Liver (tissue), 9 donors: ENCODE data around the gene DNAL1. TPM values are rescaled to one million over a fixed set of nuclear protein-coding genes. Genes with fewer than 3 reads are reported as not detected.

ENCODE experiments used
- DNase-seq: peaks from one replicate; pipeline ENCODE4 v3.0.0-alpha.2; 2017; ENCODE audit warnings: low spot score
- H3K27ac ChIP-seq, 2 donors: one replicate each; pipeline ENCODE4 v1.7.0; 2013; ENCODE audit warnings: inconsistent platforms in 2 of 2, low read length in 2 of 2, control low read depth in 1 of 2, low read depth in 1 of 2, mild to moderate bottlenecking in 1 of 2
- H3K27me3 ChIP-seq, 4 donors: one replicate each; pipeline versions ENCODE4 v1.6.1 to v1.7.0; 2013; ENCODE audit warnings: low read length in 3 of 4, inconsistent platforms in 1 of 4, mild to moderate bottlenecking in 1 of 4, moderate library complexity in 1 of 4; ENCODE audit not compliant: control insufficient read depth in 4 of 4, insufficient read depth in 4 of 4
- H3K36me3 ChIP-seq, 4 donors: one replicate each; pipeline versions ENCODE4 v1.6.1 to v1.7.0; 2013; ENCODE audit warnings: low read length in 3 of 4, mild to moderate bottlenecking in 3 of 4, low read depth in 1 of 4, moderate library complexity in 1 of 4; ENCODE audit not compliant: control insufficient read depth in 4 of 4, insufficient read depth in 3 of 4
- H3K4me1 ChIP-seq, 4 donors: one replicate each; pipeline versions ENCODE4 v1.6.1 to v1.7.0; 2013; ENCODE audit warnings: low read length in 3 of 4, mild to moderate bottlenecking in 3 of 4, moderate library complexity in 1 of 4; ENCODE audit not compliant: control insufficient read depth in 4 of 4, insufficient read depth in 4 of 4
- H3K4me3 ChIP-seq, 3 donors: one replicate each; pipeline versions ENCODE4 v1.6.1 to v1.7.0; 2013; ENCODE audit warnings: low read length in 3 of 3, control low read depth in 1 of 3, low read depth in 1 of 3, mild to moderate bottlenecking in 1 of 3
- H3K9ac ChIP-seq, 2 donors: one replicate each; pipeline ENCODE4 v1.7.0; 2013; ENCODE audit warnings: low read length in 2 of 2, mild to moderate bottlenecking in 2 of 2, moderate library complexity in 2 of 2, control low read depth in 1 of 2, low read depth in 1 of 2
- H3K9me3 ChIP-seq, 4 donors: one replicate each; pipeline versions ENCODE4 v1.6.1 to v1.7.0; 2013; ENCODE audit warnings: low read length in 3 of 4; ENCODE audit not compliant: control insufficient read depth in 4 of 4
- EGR1 ChIP-seq, 2 donors: IDR thresholded peaks; 2 replicates each; pipeline ENCODE4 v1.6.1; 2016 to 2018; ENCODE audit warnings: antibody characterized with exemption in 2 of 2, low read depth in 2 of 2
- FOXA2 ChIP-seq: IDR thresholded peaks from 2 replicates; pipeline ENCODE4 v1.6.1; 2016; ENCODE audit warnings: antibody characterized with exemption
- GABPA ChIP-seq, 2 donors: IDR thresholded peaks in 1 of 2; conservative IDR thresholded peaks in 1 of 2; 2 replicates each; pipeline ENCODE4 v1.6.1; 2016; ENCODE audit warnings: antibody characterized with exemption in 2 of 2, mild to moderate bottlenecking in 1 of 2, moderate library complexity in 1 of 2
- HNF4A ChIP-seq, 2 donors: conservative IDR thresholded peaks; 2 replicates each; pipeline ENCODE4 v1.6.1; 2016; ENCODE audit warnings: antibody characterized with exemption in 2 of 2, mild to moderate bottlenecking in 2 of 2
- JUND ChIP-seq, 2 donors: IDR thresholded peaks; 2 replicates each; pipeline ENCODE4 v1.6.1; 2016; ENCODE audit warnings: antibody characterized with exemption in 2 of 2
- NR2F2 ChIP-seq: IDR thresholded peaks from 2 replicates; pipeline ENCODE4 v1.6.1; 2016; ENCODE audit warnings: antibody characterized with exemption
- RAD21 ChIP-seq, 2 donors: IDR thresholded peaks; 2 replicates each; pipeline ENCODE4 v1.6.1; 2016; ENCODE audit warnings: antibody characterized with exemption in 2 of 2, mild to moderate bottlenecking in 2 of 2
- SP1 ChIP-seq: IDR thresholded peaks from 2 replicates; pipeline ENCODE4 v1.6.1; 2018; ENCODE audit warnings: antibody characterized with exemption, mild to moderate bottlenecking
- TAF1 ChIP-seq: conservative IDR thresholded peaks from 2 replicates; pipeline ENCODE4 v1.6.1; 2016; ENCODE audit warnings: antibody characterized with exemption, mild to moderate bottlenecking
- WGBS: extraction: QIAGEN DNeasy Blood & Tissue Kit; methylation state at CpG from one replicate; pipeline ENCODE4 v1.1.7; 2013; 5-methylcytosine and 5-hydroxymethylcytosine counted together
- polyA plus RNA-seq, 2 donors: library from polyadenylated mRNA; stranded (reverse) in 1 of 2; unstranded in 1 of 2; fragments of 200-250 nt in 1 of 2; fragments of >200 nt in 1 of 2; fragmentation: Nextera tagmentation in 1 of 2; extraction: Ambion mirVana in 1 of 2; gene quantifications; one replicate each; pipeline versions ENCODE4 v1.2.1 to v1.2.3, GENCODE V29; 2013 to 2015
- total RNA-seq, 2 donors: library from RNA; depleted of rRNA; stranded (reverse); fragments of >200 nt; gene quantifications; one replicate each; pipeline ENCODE4 v1.2.3, GENCODE V29; 2014
- TF ChIP-seq, protein P1 (sequence below): IDR thresholded peaks from 2 replicates; pipeline ENCODE4 v1.6.1; 2016; ENCODE audit warnings: antibody characterized with exemption
- TF ChIP-seq, protein P2 (sequence below): IDR thresholded peaks from 2 replicates; pipeline ENCODE4 v1.6.1; 2016; ENCODE audit warnings: antibody characterized with exemption
- TF ChIP-seq, protein P3 (sequence below): fragments of 150-350 bp; IDR thresholded peaks from 2 replicates; pipeline ENCODE4 v1.5.1; 2017; ENCODE audit warnings: improper control_type of control experiment, low read depth, low read length; ENCODE audit not compliant: missing input control
- TF ChIP-seq, protein P4 (sequence below): IDR thresholded peaks from 2 replicates; pipeline ENCODE4 v1.6.1; 2016; ENCODE audit warnings: antibody characterized with exemption
- donor health status: healthy.
- donor health status: healthy.
- donor health status: healthy.
- donor health status: healthy.
- donor health status: healthy.

DNAL1 gene
- total and polyA plus RNA-seq, 4 donors: 1.9 to 3.4 (median 2.4) TPM

DNA sequence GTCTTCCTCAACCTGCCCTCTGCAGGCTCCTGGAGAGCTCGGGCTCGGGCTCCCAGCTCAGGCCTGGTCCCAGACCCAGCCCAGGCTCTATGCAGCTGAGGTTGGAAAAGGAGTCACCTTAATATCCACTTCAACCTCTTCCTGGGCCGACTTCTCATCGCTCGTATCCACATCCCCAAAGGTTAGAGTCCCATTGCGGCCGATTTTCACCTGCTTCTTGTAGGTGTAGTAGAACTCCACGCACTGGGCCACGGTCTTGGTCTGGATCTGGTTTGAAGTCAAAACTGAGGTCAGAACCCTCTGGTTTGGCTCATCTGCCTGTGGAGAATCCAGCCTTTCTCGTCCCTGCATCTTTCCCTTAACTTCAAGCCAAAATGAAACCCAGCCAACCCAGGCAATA, 77.8 kb downstream of the DNAL1 start:
- H3K9me3 ChIP-seq: no peaks in the 10 kb centered on the region
- H3K9ac ChIP-seq: no peak overlapping the region
- DNase-seq: no peak
- WGBS: 86% methylated on average over 10 of the region's 10 CpGs
- no peak overlapping the region for H3K4me3 ChIP-seq
- TF ChIP-seq JUND (IDR thresholded peaks at IDR 0.05) (no peak), SP1 (no peak)
- peaks cover 13 to 52% (median 45%) of the 10 kb centered on the region in 4 donors for H3K4me1 ChIP-seq
- no peaks in the 10 kb centered on the region for H3K27me3 ChIP-seq
- H3K36me3 ChIP-seq: peaks cover 13 to 69% (median 40%) of the 10 kb centered on the region in 4 donors
- H3K27ac ChIP-seq: no peak overlapping the region

DNA sequence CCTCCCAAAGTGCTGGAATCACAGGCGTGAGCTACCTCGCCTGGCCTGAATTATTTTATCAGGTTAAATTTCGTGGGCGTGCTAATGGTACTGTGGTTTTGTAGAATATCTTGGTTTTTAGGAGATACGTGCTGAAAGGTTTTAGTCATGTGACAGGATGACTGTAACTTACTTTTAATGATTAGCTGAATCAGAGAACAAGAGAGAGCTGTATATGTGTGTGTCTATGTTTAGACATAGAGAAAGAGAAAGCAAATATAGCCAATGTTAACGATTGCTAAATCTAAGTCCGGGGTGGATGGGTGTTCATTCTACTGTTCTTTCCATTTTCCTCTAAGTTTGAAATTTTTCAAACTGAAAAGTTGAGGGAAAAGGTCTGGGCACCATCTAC, 78.6 kb downstream of the DNAL1 start:
- peaks cover 9 to 65% (median 40%) of the 10 kb centered on the region in 4 donors for H3K36me3 ChIP-seq
- H3K9ac ChIP-seq: peak overlapping the region in 1 of 2 donors; percentile 21
- DNase-seq: no peak
- H3K27ac ChIP-seq: peak overlapping the region; percentile 78 to 81
- H3K4me3 ChIP-seq: no peak overlapping the region
- TF ChIP-seq, protein P1, sequence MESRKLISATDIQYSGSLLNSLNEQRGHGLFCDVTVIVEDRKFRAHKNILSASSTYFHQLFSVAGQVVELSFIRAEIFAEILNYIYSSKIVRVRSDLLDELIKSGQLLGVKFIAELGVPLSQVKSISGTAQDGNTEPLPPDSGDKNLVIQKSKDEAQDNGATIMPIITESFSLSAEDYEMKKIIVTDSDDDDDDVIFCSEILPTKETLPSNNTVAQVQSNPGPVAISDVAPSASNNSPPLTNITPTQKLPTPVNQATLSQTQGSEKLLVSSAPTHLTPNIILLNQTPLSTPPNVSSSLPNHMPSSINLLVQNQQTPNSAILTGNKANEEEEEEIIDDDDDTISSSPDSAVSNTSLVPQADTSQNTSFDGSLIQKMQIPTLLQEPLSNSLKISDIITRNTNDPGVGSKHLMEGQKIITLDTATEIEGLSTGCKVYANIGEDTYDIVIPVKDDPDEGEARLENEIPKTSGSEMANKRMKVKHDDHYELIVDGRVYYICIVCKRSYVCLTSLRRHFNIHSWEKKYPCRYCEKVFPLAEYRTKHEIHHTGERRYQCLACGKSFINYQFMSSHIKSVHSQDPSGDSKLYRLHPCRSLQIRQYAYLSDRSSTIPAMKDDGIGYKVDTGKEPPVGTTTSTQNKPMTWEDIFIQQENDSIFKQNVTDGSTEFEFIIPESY: no peak
- TF ChIP-seq, protein P2, sequence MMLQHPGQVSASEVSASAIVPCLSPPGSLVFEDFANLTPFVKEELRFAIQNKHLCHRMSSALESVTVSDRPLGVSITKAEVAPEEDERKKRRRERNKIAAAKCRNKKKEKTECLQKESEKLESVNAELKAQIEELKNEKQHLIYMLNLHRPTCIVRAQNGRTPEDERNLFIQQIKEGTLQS: no peak
- TF ChIP-seq TAF1 (no peak), GABPA (IDR thresholded peaks at IDR 0.05 in 1 of 2, conservative IDR thresholded peaks at IDR 0.05 in 1 of 2) (no peak), JUND (IDR thresholded peaks at IDR 0.05) (no peak), HNF4A (conservative IDR thresholded peaks at IDR 0.05) (no peak), NR2F2 (no peak), EGR1 (IDR thresholded peaks at IDR 0.05; ENCODE audit: low read depth in 2 of 2) (no peak), FOXA2 (no peak), RAD21 (IDR thresholded peaks at IDR 0.05) (no peak), SP1 (no peak)
- TF ChIP-seq, protein P3, sequence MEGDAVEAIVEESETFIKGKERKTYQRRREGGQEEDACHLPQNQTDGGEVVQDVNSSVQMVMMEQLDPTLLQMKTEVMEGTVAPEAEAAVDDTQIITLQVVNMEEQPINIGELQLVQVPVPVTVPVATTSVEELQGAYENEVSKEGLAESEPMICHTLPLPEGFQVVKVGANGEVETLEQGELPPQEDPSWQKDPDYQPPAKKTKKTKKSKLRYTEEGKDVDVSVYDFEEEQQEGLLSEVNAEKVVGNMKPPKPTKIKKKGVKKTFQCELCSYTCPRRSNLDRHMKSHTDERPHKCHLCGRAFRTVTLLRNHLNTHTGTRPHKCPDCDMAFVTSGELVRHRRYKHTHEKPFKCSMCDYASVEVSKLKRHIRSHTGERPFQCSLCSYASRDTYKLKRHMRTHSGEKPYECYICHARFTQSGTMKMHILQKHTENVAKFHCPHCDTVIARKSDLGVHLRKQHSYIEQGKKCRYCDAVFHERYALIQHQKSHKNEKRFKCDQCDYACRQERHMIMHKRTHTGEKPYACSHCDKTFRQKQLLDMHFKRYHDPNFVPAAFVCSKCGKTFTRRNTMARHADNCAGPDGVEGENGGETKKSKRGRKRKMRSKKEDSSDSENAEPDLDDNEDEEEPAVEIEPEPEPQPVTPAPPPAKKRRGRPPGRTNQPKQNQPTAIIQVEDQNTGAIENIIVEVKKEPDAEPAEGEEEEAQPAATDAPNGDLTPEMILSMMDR: no peak
- TF ChIP-seq, protein P4, sequence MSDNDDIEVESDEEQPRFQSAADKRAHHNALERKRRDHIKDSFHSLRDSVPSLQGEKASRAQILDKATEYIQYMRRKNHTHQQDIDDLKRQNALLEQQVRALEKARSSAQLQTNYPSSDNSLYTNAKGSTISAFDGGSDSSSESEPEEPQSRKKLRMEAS: no peak
- WGBS: 49% methylated on average over 7 of the region's 7 CpGs
- H3K4me1 ChIP-seq: peaks cover 13 to 52% (median 45%) of the 10 kb centered on the region in 4 donors
- no peaks in the 10 kb centered on the region for H3K9me3 ChIP-seq
- H3K27me3 ChIP-seq: no peaks in the 10 kb centered on the region
